ENCODE results near the gene LIMS4. TPM values are rescaled to one million over a fixed set of nuclear protein-coding genes. Genes with fewer than 3 reads are reported as not detected.
"Not testable (repeated sequence)": the region's sequence is repeated elsewhere in the genome, so short reads cannot be mapped to it uniquely, and the experiment has no call there.

The LIMS4 gene
- total RNA-seq (not detected), polyA plus RNA-seq (1 to 10 TPM; 4.0 to 8.6 (median 6.2) TPM)

- H3K36me3 ChIP-seq (ENCODE audit: control insufficient read depth, insufficient read depth, low read length); H3K9me3 Mint-ChIP-seq; H3K36me3 Mint-ChIP-seq; H3K27ac Mint-ChIP-seq; ATAC-seq (ENCODE audit: low read depth in 2 of 2); H3K4me1 Mint-ChIP-seq; H3K9me3 ChIP-seq (ENCODE audit: control insufficient read depth in 2 of 2, low read length in 2 of 2); H3K4me3 ChIP-seq (ENCODE audit: low read depth, low read length); H3K27ac ChIP-seq (ENCODE audit: insufficient read depth, low read length, poor library complexity, severe bottlenecking); H3K4me1 ChIP-seq (ENCODE audit: control insufficient read depth, insufficient read depth, low read length, poor library complexity, severe bottlenecking); H3K4me3 Mint-ChIP-seq; H3K27me3 ChIP-seq (ENCODE audit: control insufficient read depth, insufficient read depth, low read length); H3K27me3 Mint-ChIP-seq; DNase-seq: not testable (repeated sequence)
Measured at GRCh38 chr2:110472171-110473058, at the start of gene LIMS4. Gene LIMS4, minus strand, starts transcription at chr2:110472816. Its CDS starts 38 bp downstream, at chr2:110472778.

GRCh38 chr2:110499755-110500377 lies 27.2 kb upstream of the LIMS4 start:
- H3K4me3 ChIP-seq (ENCODE audit: low read depth, low read length); H3K27me3 Mint-ChIP-seq; H3K4me3 Mint-ChIP-seq; H3K27ac Mint-ChIP-seq; H3K27me3 ChIP-seq (ENCODE audit: control insufficient read depth, insufficient read depth, low read length); DNase-seq; H3K36me3 Mint-ChIP-seq; H3K9me3 ChIP-seq (ENCODE audit: control insufficient read depth in 2 of 2, low read length in 2 of 2); H3K4me1 ChIP-seq (ENCODE audit: control insufficient read depth, insufficient read depth, low read length, poor library complexity, severe bottlenecking); H3K36me3 ChIP-seq (ENCODE audit: control insufficient read depth, insufficient read depth, low read length); H3K27ac ChIP-seq (ENCODE audit: insufficient read depth, low read length, poor library complexity, severe bottlenecking); H3K9me3 Mint-ChIP-seq; H3K4me1 Mint-ChIP-seq: not testable (repeated sequence)
- ATAC-seq (ENCODE audit: low read depth in 2 of 2): peak; percentile 71 to 73

GRCh38 chr2:110496027-110496426 lies 23.4 kb upstream of the LIMS4 start:
- H3K36me3 Mint-ChIP-seq; H3K4me3 ChIP-seq (ENCODE audit: low read depth, low read length); H3K4me1 ChIP-seq (ENCODE audit: control insufficient read depth, insufficient read depth, low read length, poor library complexity, severe bottlenecking); H3K9me3 Mint-ChIP-seq; H3K36me3 ChIP-seq (ENCODE audit: control insufficient read depth, insufficient read depth, low read length); H3K4me1 Mint-ChIP-seq; H3K27me3 Mint-ChIP-seq; H3K4me3 Mint-ChIP-seq; DNase-seq; H3K27ac Mint-ChIP-seq; H3K27me3 ChIP-seq (ENCODE audit: control insufficient read depth, insufficient read depth, low read length); ATAC-seq (ENCODE audit: low read depth in 2 of 2); H3K9me3 ChIP-seq (ENCODE audit: control insufficient read depth in 2 of 2, low read length in 2 of 2); H3K27ac ChIP-seq (ENCODE audit: insufficient read depth, low read length, poor library complexity, severe bottlenecking): not testable (repeated sequence)

- H3K4me3 Mint-ChIP-seq; H3K36me3 ChIP-seq (ENCODE audit: control insufficient read depth, insufficient read depth, low read length); ATAC-seq (ENCODE audit: low read depth in 2 of 2); H3K9me3 Mint-ChIP-seq; H3K9me3 ChIP-seq (ENCODE audit: control insufficient read depth in 2 of 2, low read length in 2 of 2); H3K36me3 Mint-ChIP-seq; H3K27ac ChIP-seq (ENCODE audit: insufficient read depth, low read length, poor library complexity, severe bottlenecking); H3K27me3 ChIP-seq (ENCODE audit: control insufficient read depth, insufficient read depth, low read length); H3K4me1 Mint-ChIP-seq; H3K27ac Mint-ChIP-seq; H3K4me3 ChIP-seq (ENCODE audit: low read depth, low read length); H3K4me1 ChIP-seq (ENCODE audit: control insufficient read depth, insufficient read depth, low read length, poor library complexity, severe bottlenecking); H3K27me3 Mint-ChIP-seq; DNase-seq: not testable (repeated sequence)
Measured at GRCh38 chr2:110494488-110494887, 21.9 kb upstream of the LIMS4 start.

- not testable (repeated sequence) for H3K9me3 ChIP-seq (ENCODE audit: control insufficient read depth in 2 of 2, low read length in 2 of 2); H3K4me3 Mint-ChIP-seq; H3K27ac Mint-ChIP-seq; DNase-seq; H3K36me3 Mint-ChIP-seq; H3K4me1 Mint-ChIP-seq; H3K4me3 ChIP-seq (ENCODE audit: low read depth, low read length); H3K9me3 Mint-ChIP-seq; H3K27ac ChIP-seq (ENCODE audit: insufficient read depth, low read length, poor library complexity, severe bottlenecking); ATAC-seq (ENCODE audit: low read depth in 2 of 2); H3K27me3 ChIP-seq (ENCODE audit: control insufficient read depth, insufficient read depth, low read length); H3K27me3 Mint-ChIP-seq; H3K4me1 ChIP-seq (ENCODE audit: control insufficient read depth, insufficient read depth, low read length, poor library complexity, severe bottlenecking); H3K36me3 ChIP-seq (ENCODE audit: control insufficient read depth, insufficient read depth, low read length)
Measured at GRCh38 chr2:110488991-110489390, 16.4 kb upstream of the LIMS4 start.

GRCh38 chr2:110482697-110483096 lies 10.1 kb upstream of the LIMS4 start:
- H3K4me1 Mint-ChIP-seq; H3K4me3 Mint-ChIP-seq; H3K27ac Mint-ChIP-seq; DNase-seq; H3K4me3 ChIP-seq (ENCODE audit: low read depth, low read length); H3K27me3 ChIP-seq (ENCODE audit: control insufficient read depth, insufficient read depth, low read length); H3K36me3 ChIP-seq (ENCODE audit: control insufficient read depth, insufficient read depth, low read length); H3K27me3 Mint-ChIP-seq; H3K9me3 Mint-ChIP-seq; ATAC-seq (ENCODE audit: low read depth in 2 of 2); H3K9me3 ChIP-seq (ENCODE audit: control insufficient read depth in 2 of 2, low read length in 2 of 2); H3K27ac ChIP-seq (ENCODE audit: insufficient read depth, low read length, poor library complexity, severe bottlenecking); H3K36me3 Mint-ChIP-seq; H3K4me1 ChIP-seq (ENCODE audit: control insufficient read depth, insufficient read depth, low read length, poor library complexity, severe bottlenecking): not testable (repeated sequence)

GRCh38 chr2:110481200-110481599 lies 8.6 kb upstream of the LIMS4 start:
- not testable (repeated sequence) for H3K4me3 ChIP-seq (ENCODE audit: low read depth, low read length); ATAC-seq (ENCODE audit: low read depth in 2 of 2); DNase-seq; H3K36me3 Mint-ChIP-seq; H3K4me1 Mint-ChIP-seq; H3K27me3 ChIP-seq (ENCODE audit: control insufficient read depth, insufficient read depth, low read length); H3K4me1 ChIP-seq (ENCODE audit: control insufficient read depth, insufficient read depth, low read length, poor library complexity, severe bottlenecking); H3K27ac ChIP-seq (ENCODE audit: insufficient read depth, low read length, poor library complexity, severe bottlenecking); H3K27ac Mint-ChIP-seq; H3K4me3 Mint-ChIP-seq; H3K36me3 ChIP-seq (ENCODE audit: control insufficient read depth, insufficient read depth, low read length); H3K27me3 Mint-ChIP-seq; H3K9me3 Mint-ChIP-seq; H3K9me3 ChIP-seq (ENCODE audit: control insufficient read depth in 2 of 2, low read length in 2 of 2)

GRCh38 chr2:110480084-110480483 lies 7.5 kb upstream of the LIMS4 start:
- not testable (repeated sequence) for H3K27ac ChIP-seq (ENCODE audit: insufficient read depth, low read length, poor library complexity, severe bottlenecking); H3K36me3 ChIP-seq (ENCODE audit: control insufficient read depth, insufficient read depth, low read length); ATAC-seq (ENCODE audit: low read depth in 2 of 2); H3K9me3 Mint-ChIP-seq; H3K27me3 ChIP-seq (ENCODE audit: control insufficient read depth, insufficient read depth, low read length); H3K4me3 Mint-ChIP-seq; H3K36me3 Mint-ChIP-seq; H3K4me3 ChIP-seq (ENCODE audit: low read depth, low read length); H3K9me3 ChIP-seq (ENCODE audit: control insufficient read depth in 2 of 2, low read length in 2 of 2); H3K4me1 ChIP-seq (ENCODE audit: control insufficient read depth, insufficient read depth, low read length, poor library complexity, severe bottlenecking); H3K4me1 Mint-ChIP-seq; H3K27ac Mint-ChIP-seq; H3K27me3 Mint-ChIP-seq; DNase-seq
